Stomach (tissue), 4 donors: ENCODE measurements around the gene IRF2BP2.
A peak's percentile ranks its signal among the peaks of the same experiment; 100 is the strongest.

ENCODE experiments used
- EP300 ChIP-seq: sonication (generic); formaldehyde crosslinking; IDR thresholded peaks from one replicate; pipeline ENCODE4 v1.6.1; 2017; ENCODE audit warnings: antibody characterized with exemption
- POLR2A ChIP-seq, 4 donors: fragments of 450-650 bp; IDR thresholded peaks; one replicate each; pipeline ENCODE4 v1.6.1; 2016; ENCODE audit warnings: antibody characterized with exemption in 4 of 4, control low read depth in 2 of 4, mild to moderate bottlenecking in 1 of 4, moderate library complexity in 1 of 4
- POLR2AphosphoS5 ChIP-seq, 3 donors: sonication (generic); formaldehyde crosslinking; IDR thresholded peaks; one replicate each; pipeline ENCODE4 v1.6.1; 2016; ENCODE audit warnings: antibody characterized with exemption in 3 of 3
- TF ChIP-seq, protein P1 (sequence below), 7 experiments: fragments of 450-650 bp in 4 of 7; fragments of 200-600 bp in 3 of 7; sonication (generic) in 3 of 7; IDR thresholded peaks; one replicate each; pipeline ENCODE4 v1.5.1; 2016 to 2019; ENCODE audit warnings: antibody characterized with exemption in 7 of 7, control low read depth in 2 of 7, mild to moderate bottlenecking in 1 of 7

DNA sequence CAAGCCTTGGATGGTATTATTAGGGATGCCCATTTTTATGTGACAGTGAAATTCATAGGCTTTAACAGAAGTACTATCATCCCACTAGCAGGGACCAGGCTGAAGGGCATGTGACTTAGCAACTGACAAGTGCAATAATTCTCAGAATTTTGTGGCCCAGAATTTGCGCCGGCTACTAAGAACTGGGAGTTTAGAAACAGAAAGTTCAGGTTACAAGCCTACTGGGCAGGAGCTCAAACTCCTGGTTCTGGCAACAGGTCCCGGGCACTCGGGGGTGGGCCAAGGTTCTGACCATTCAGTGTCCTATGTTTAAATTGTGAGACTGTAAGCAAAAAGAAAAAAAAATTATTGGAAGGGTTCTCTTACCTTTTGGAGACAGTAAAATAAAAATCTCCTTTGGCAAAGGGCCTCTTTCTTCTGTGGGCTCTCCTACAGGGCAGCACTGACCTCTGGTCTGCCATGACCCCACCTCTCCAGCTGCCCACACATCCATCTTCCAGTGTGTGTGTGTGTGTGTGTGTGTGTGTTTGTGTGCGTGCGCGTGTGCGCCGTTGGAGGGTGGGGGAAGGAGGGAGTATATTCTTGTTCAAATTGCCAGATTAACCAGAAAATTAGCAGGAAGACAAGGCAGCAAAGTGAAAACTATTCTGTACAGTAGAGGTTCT lies 26.1 kb downstream of the IRF2BP2 start:
- TF ChIP-seq, protein P1, sequence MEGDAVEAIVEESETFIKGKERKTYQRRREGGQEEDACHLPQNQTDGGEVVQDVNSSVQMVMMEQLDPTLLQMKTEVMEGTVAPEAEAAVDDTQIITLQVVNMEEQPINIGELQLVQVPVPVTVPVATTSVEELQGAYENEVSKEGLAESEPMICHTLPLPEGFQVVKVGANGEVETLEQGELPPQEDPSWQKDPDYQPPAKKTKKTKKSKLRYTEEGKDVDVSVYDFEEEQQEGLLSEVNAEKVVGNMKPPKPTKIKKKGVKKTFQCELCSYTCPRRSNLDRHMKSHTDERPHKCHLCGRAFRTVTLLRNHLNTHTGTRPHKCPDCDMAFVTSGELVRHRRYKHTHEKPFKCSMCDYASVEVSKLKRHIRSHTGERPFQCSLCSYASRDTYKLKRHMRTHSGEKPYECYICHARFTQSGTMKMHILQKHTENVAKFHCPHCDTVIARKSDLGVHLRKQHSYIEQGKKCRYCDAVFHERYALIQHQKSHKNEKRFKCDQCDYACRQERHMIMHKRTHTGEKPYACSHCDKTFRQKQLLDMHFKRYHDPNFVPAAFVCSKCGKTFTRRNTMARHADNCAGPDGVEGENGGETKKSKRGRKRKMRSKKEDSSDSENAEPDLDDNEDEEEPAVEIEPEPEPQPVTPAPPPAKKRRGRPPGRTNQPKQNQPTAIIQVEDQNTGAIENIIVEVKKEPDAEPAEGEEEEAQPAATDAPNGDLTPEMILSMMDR (IDR thresholded peaks at IDR 0.05), result no peak
- TF ChIP-seq POLR2A (IDR thresholded peaks at IDR 0.05) (no peak), EP300 (no peak), POLR2AphosphoS5 (IDR thresholded peaks at IDR 0.05) (peak in 1 of 3 donors; percentile 9)
